HuH-7 (cell line): Measurements from ENCODE around the gene MED29.

Experiments used
- DNase-seq: peaks from one replicate; pipeline ENCODE4 v3.0.0; 2011; ENCODE audit warnings: low spot score

MED29 gene

GRCh38 chr19:39390751-39391437 is at the start of gene MED29, which contains the start of gene PAF1:
Gene MED29, plus strand, starts transcription at chr19:39391378. Its CDS starts 45 bp downstream, at chr19:39391423.
Gene PAF1, minus strand, starts transcription at chr19:39391106. Its CDS starts 242 bp downstream, at chr19:39390864.
- peak; percentile 99 for DNase-seq

GRCh38 chr19:39341719-39342604 is 49.2 kb upstream of the MED29 start, which contains the start of gene SAMD4B:
Gene SAMD4B, plus strand, starts transcription at chr19:39342421. Its CDS starts 14,473 bp downstream, at chr19:39356894.
- DNase-seq: peak; percentile 98

- no peak for DNase-seq
These were observed 48.4 kb upstream of the MED29 start for GRCh38 chr19:39342647-39343305.

GRCh38 chr19:39345956-39346355 is 45.2 kb upstream of the MED29 start:
- DNase-seq: no peak

- no peak for DNase-seq
These were observed 43.6 kb upstream of the MED29 start for GRCh38 chr19:39347332-39348164.

GRCh38 chr19:39349326-39349725 is 41.9 kb upstream of the MED29 start:
- no peak for DNase-seq

GRCh38 chr19:39350156-39350555 is 41.0 kb upstream of the MED29 start:
- DNase-seq: no peak

- DNase-seq: no peak
These were observed 39.6 kb upstream of the MED29 start for GRCh38 chr19:39351537-39352064.

- DNase-seq: no peak
These were observed 38.6 kb upstream of the MED29 start for GRCh38 chr19:39352381-39353255.

GRCh38 chr19:39355253-39355652 is 35.9 kb upstream of the MED29 start:
- DNase-seq: no peak

GRCh38 chr19:39356073-39356472 is 35.1 kb upstream of the MED29 start:
- DNase-seq: no peak

- no peak for DNase-seq
These were observed 34.5 kb upstream of the MED29 start for GRCh38 chr19:39356647-39357046.

GRCh38 chr19:39359026-39359425 is 32.2 kb upstream of the MED29 start:
- no peak for DNase-seq

- DNase-seq: no peak
These were observed 30.6 kb upstream of the MED29 start for GRCh38 chr19:39360599-39360998.

GRCh38 chr19:39362682-39363657 is 28.2 kb upstream of the MED29 start:
- DNase-seq: no peak

GRCh38 chr19:39363901-39364457 is 27.2 kb upstream of the MED29 start:
- no peak for DNase-seq

- DNase-seq: no peak
These were observed 25.6 kb upstream of the MED29 start for GRCh38 chr19:39365531-39365930.

GRCh38 chr19:39369200-39369599 is 22.0 kb upstream of the MED29 start:
- DNase-seq: no peak

- DNase-seq: no peak
These were observed 20.4 kb upstream of the MED29 start for GRCh38 chr19:39370735-39371134.
